ENCODE results near the gene EBP. TPM values are rescaled to one million over a fixed set of nuclear protein-coding genes. Genes with fewer than 3 reads are reported as not detected.
A peak's percentile ranks its signal among the peaks of the same experiment; 100 is the strongest.

The EBP gene
- polyA plus RNA-seq, 1 donor from 2014 or later: 134 TPM

DNA sequence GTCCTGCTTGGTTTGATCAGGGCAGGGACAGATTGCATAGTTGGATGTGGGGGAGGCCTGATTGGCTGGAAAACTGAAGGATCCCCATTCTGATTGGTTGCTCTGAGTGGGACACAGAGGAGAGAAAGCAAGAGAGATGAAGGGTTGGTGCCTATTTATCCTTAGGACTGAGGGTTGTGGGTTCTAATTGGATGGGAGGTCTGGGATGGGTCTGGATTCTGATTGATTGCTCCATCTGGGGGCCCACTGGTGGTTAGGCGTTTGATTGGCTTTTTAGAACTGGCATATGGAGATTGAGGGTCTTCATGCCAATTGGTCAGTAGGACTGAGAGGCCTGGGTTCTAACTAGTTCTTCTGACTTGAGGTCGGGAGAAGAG, 644 bp upstream of the EBP start:
- Histone ChIP-seq H2AFZ (ENCODE audit: low read depth, low read length) (no peak overlapping the region), H3K9ac (ENCODE audit: low read length) (peak overlapping the region; percentile 66), H3K27me3 (ENCODE audit: insufficient read depth, low read depth, low read length) (no peaks in the 10 kb centered on the region)

DNA sequence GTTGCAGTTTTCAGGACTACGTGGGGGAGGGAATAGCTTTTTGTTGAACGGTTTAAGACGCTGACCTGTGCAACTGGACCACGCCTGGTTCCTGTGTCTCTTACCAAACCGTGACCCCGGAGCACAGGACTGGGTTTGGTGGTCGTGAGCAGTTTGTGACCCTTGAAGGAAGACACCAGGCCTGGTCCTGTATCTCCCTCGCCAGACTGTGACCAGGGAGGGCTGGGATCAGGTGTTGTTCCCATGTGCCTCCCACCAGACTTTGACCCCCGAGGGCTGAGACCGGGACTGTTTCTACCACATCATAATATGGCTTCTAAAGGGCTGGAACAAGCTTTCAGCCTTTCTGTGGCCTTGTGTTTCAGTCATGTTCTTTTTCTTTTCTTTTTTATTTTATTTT, 683 bp downstream of the EBP start:
- Histone ChIP-seq H3K79me2 (replicated peaks; ENCODE audit: insufficient read depth, low read length) (peaks cover 6% of the 10 kb centered on the region), H3K9ac (ENCODE audit: low read length) (peak overlapping the region; percentile 79), H3K36me3 (ENCODE audit: insufficient read depth, low read length) (no peaks in the 10 kb centered on the region), H4K20me1 (ENCODE audit: insufficient read depth) (no peaks in the 10 kb centered on the region), H3K9me3 (ENCODE audit: low read length) (no peaks in the 10 kb centered on the region), H3K27ac (ENCODE audit: low read length) (peak overlapping the region; percentile 85), H3K9me2 (ENCODE audit: insufficient read depth, low read length) (no peaks in the 10 kb centered on the region), H3K4me2 (ENCODE audit: low read length) (no peak overlapping the region), H2AFZ (ENCODE audit: low read depth, low read length) (no peak overlapping the region), H3F3A (ENCODE audit: insufficient read depth, low read length, poor library complexity, severe bottlenecking) (no peaks in the 10 kb centered on the region), H3K4me3 (ENCODE audit: low read length) (peak overlapping the region; percentile 78), H3K27me3 (ENCODE audit: insufficient read depth, low read depth, low read length) (no peaks in the 10 kb centered on the region)
- no peak for TF ChIP-seq EP300 (conservative IDR thresholded peaks at IDR 0.05; ENCODE audit: poor library complexity, severe bottlenecking)
- TF ChIP-seq EZH2 (IDR thresholded peaks at IDR 0.05; ENCODE audit: borderline replicate concordance, insufficient read depth, low read length, poor library complexity, severe bottlenecking): no peak
- no peak for TF ChIP-seq SMC3 (conservative IDR thresholded peaks at IDR 0.05; ENCODE audit: poor library complexity)
- no peak for TF ChIP-seq TAF1 (IDR thresholded peaks at IDR 0.05; ENCODE audit: low read depth)
- no peak for TF ChIP-seq MXI1 (conservative IDR thresholded peaks at IDR 0.05; ENCODE audit: poor library complexity, severe bottlenecking)
- no peak for TF ChIP-seq POLR2AphosphoS5 (IDR thresholded peaks at IDR 0.05)
- TF ChIP-seq, protein P1, sequence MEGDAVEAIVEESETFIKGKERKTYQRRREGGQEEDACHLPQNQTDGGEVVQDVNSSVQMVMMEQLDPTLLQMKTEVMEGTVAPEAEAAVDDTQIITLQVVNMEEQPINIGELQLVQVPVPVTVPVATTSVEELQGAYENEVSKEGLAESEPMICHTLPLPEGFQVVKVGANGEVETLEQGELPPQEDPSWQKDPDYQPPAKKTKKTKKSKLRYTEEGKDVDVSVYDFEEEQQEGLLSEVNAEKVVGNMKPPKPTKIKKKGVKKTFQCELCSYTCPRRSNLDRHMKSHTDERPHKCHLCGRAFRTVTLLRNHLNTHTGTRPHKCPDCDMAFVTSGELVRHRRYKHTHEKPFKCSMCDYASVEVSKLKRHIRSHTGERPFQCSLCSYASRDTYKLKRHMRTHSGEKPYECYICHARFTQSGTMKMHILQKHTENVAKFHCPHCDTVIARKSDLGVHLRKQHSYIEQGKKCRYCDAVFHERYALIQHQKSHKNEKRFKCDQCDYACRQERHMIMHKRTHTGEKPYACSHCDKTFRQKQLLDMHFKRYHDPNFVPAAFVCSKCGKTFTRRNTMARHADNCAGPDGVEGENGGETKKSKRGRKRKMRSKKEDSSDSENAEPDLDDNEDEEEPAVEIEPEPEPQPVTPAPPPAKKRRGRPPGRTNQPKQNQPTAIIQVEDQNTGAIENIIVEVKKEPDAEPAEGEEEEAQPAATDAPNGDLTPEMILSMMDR (IDR thresholded peaks at IDR 0.05; ENCODE audit: poor library complexity, severe bottlenecking): no peak
- TF ChIP-seq, protein P2, sequence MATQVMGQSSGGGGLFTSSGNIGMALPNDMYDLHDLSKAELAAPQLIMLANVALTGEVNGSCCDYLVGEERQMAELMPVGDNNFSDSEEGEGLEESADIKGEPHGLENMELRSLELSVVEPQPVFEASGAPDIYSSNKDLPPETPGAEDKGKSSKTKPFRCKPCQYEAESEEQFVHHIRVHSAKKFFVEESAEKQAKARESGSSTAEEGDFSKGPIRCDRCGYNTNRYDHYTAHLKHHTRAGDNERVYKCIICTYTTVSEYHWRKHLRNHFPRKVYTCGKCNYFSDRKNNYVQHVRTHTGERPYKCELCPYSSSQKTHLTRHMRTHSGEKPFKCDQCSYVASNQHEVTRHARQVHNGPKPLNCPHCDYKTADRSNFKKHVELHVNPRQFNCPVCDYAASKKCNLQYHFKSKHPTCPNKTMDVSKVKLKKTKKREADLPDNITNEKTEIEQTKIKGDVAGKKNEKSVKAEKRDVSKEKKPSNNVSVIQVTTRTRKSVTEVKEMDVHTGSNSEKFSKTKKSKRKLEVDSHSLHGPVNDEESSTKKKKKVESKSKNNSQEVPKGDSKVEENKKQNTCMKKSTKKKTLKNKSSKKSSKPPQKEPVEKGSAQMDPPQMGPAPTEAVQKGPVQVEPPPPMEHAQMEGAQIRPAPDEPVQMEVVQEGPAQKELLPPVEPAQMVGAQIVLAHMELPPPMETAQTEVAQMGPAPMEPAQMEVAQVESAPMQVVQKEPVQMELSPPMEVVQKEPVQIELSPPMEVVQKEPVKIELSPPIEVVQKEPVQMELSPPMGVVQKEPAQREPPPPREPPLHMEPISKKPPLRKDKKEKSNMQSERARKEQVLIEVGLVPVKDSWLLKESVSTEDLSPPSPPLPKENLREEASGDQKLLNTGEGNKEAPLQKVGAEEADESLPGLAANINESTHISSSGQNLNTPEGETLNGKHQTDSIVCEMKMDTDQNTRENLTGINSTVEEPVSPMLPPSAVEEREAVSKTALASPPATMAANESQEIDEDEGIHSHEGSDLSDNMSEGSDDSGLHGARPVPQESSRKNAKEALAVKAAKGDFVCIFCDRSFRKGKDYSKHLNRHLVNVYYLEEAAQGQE (IDR thresholded peaks at IDR 0.05; ENCODE audit: borderline replicate concordance): no peak
- no peak for TF ChIP-seq RAD21 (conservative IDR thresholded peaks at IDR 0.05)

More for the DNA sequence above, 644 bp upstream of the EBP start:
- Histone ChIP-seq H3K27ac (ENCODE audit: low read length) (peak overlapping the region; percentile 85), H3K9me3 (ENCODE audit: low read length) (no peaks in the 10 kb centered on the region), H3K4me3 (ENCODE audit: low read length) (peak overlapping the region; percentile 78), H3K4me2 (ENCODE audit: low read length) (no peak overlapping the region), H4K20me1 (ENCODE audit: insufficient read depth) (no peaks in the 10 kb centered on the region), H3K36me3 (ENCODE audit: insufficient read depth, low read length) (no peaks in the 10 kb centered on the region), H3K9me2 (ENCODE audit: insufficient read depth, low read length) (no peaks in the 10 kb centered on the region), H3K79me2 (replicated peaks; ENCODE audit: insufficient read depth, low read length) (peaks cover 6% of the 10 kb centered on the region), H3F3A (ENCODE audit: insufficient read depth, low read length, poor library complexity, severe bottlenecking) (no peaks in the 10 kb centered on the region)
- TF ChIP-seq SMC3 (conservative IDR thresholded peaks at IDR 0.05; ENCODE audit: poor library complexity): no peak
- TF ChIP-seq, protein P2 (IDR thresholded peaks at IDR 0.05; ENCODE audit: borderline replicate concordance): no peak
- no peak for TF ChIP-seq RAD21 (conservative IDR thresholded peaks at IDR 0.05)
- no peak for TF ChIP-seq EP300 (conservative IDR thresholded peaks at IDR 0.05; ENCODE audit: poor library complexity, severe bottlenecking)
- TF ChIP-seq EZH2 (IDR thresholded peaks at IDR 0.05; ENCODE audit: borderline replicate concordance, insufficient read depth, low read length, poor library complexity, severe bottlenecking): no peak
- TF ChIP-seq, protein P1 (IDR thresholded peaks at IDR 0.05; ENCODE audit: poor library complexity, severe bottlenecking): no peak
- TF ChIP-seq MXI1 (conservative IDR thresholded peaks at IDR 0.05; ENCODE audit: poor library complexity, severe bottlenecking): no peak
- no peak for TF ChIP-seq TAF1 (IDR thresholded peaks at IDR 0.05; ENCODE audit: low read depth)
- no peak for TF ChIP-seq POLR2AphosphoS5 (IDR thresholded peaks at IDR 0.05)
